LHCN-M2 (cell line): ENCODE measurements around the gene FSHB. TPM values are rescaled to one million over a fixed set of nuclear protein-coding genes. Genes with fewer than 3 reads are reported as not detected.
"Not testable (repeated sequence)": the region's sequence is repeated elsewhere in the genome, so short reads cannot be mapped to it uniquely, and the experiment has no call there.

Experiments
- DNase-seq: peaks from one replicate; pipeline ENCODE4 v3.0.0-alpha.2; 2012; ENCODE audit warnings: low read depth
- total RNA-seq: library from RNA; depleted of rRNA; stranded (reverse); fragments of >200 nt; gene quantifications from 2 replicates; pipeline ENCODE4 v1.2.3, GENCODE V29; 2014; rRNA removed

The FSHB gene
- total RNA-seq, 1 experiment from 2014 or later, result not detected

GRCh38 chr11:30261821-30262220 lies 31.0 kb downstream of the FSHB start:
- DNase-seq, result no peak

- not testable (repeated sequence) for DNase-seq
Measured at GRCh38 chr11:30268638-30269037, 37.8 kb downstream of the FSHB start.

DNA sequence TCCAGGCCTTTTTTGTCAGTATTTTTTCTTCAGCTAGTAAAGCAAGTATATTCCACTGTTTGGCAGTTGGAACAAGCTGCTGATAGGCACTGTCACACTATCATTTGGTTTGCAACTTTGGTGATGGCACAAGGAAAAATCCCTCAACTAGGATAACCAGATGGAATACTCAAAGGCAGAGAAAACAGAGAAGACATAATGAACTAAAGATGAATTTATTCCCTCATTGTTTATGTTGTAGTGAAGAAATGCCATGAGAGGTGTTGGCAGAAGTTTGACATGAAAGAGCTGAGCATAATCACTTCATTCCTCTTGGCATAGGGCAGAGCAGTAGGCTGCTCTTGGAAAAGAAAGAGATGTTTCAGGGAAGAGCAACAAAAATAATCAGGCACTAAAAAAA lies 39.9 kb downstream of the FSHB start:
- DNase-seq, result no peak

- DNase-seq, result no peak
Measured at GRCh38 chr11:30277176-30277575, 46.4 kb downstream of the FSHB start.

DNA sequence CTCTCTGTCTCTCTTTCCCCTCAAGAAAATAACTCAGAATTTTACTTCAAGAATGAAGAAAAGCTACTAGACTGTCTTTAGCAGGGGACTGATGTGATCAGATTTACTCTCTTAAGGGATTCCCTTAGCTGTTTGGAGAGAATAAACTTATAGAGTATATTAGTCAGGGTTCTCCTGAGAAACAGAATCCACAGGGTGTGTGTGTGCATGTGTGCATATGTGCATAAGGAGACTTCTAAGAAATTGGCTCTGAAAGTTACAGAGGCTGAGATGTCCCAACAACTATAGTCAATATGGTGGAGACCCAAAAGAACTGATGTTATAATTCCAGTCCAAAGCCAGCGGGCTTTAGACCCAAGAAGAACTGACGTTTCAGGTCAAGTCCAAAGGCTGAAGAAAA lies 49.0 kb downstream of the FSHB start:
- no peak for DNase-seq

DNA sequence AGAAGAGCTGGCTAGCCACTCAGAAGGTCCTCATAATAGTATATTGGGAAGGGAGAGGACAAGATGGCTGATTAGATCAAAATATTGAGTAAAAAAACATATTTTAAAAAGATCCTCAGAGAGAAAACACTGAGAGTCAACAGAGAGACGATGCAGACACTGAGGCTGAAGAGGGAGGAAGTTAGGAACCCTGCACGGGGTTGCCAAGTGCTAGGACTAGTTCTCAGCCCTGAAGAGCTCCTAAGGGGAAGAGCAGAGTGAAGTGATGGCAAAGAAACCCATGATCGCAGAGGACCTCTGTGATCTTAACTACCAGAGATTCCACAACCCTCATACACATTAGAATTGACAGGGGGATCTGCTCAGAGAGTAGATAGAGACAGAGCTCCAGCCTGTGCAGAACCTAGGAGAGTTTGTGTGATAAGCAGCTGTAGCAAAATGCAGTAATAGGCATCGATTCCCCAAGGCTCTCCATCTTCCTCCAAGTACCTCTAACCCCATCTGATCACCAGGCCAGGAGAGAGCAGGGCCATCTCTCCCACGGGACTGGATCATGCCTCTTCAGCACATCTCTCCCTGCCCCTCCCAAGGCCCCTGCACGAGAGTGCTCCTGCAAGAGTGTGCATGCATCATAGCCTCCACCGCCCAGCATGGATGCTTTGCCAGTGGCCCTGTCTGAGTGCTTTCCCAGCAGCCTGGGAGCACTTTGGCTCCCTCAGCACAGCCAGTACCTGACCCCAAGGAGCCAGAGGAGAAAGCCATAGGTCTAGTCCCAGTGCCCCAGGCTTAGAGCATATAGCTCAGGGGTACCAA lies 50.9 kb downstream of the FSHB start:
- no peak for DNase-seq

DNA sequence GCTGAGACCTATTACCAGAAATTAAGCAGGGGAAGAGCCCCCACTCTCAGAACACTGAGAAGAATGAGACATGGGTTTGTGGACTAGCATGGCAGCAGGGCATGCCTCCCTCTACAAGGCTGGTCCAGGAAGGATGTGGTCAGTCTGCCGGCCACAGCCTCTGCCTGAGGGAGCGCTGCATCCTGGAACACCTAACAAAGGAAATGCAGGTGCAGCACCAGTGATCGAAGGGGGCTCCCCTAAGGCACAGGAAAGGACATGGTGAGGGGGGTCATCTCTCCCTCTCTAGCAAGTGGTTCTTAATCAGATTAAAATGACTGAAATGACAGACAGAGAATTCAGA lies 51.4 kb downstream of the FSHB start:
- DNase-seq, result no peak

Other genes with a start within 250 kb of the FSHB start
- gene KCNA4, start 214.0 kb upstream of the FSHB start, total RNA-seq, result not detected in 2 replicates
- gene ARL14EP, start 92.1 kb downstream of the FSHB start, total RNA-seq, result 23.7 and 26.3 TPM in 2 replicates